NCI-H2196 (cell line): Measurements from ENCODE around the gene AKAP5.
"Not testable (repeated sequence)": the region's sequence is repeated elsewhere in the genome, so short reads cannot be mapped to it uniquely, and the experiment has no call there.

Experiments used
- DNase-seq: peaks from one replicate; lab custom pipeline; 2025; ENCODE audit not compliant: unreplicated experiment; lab: John Stamatoyannopoulos, UW

The AKAP5 gene

GRCh38 chr14:64502456-64502855 is 37.2 kb downstream of the AKAP5 start:
- DNase-seq, result peak; percentile 29

DNA sequence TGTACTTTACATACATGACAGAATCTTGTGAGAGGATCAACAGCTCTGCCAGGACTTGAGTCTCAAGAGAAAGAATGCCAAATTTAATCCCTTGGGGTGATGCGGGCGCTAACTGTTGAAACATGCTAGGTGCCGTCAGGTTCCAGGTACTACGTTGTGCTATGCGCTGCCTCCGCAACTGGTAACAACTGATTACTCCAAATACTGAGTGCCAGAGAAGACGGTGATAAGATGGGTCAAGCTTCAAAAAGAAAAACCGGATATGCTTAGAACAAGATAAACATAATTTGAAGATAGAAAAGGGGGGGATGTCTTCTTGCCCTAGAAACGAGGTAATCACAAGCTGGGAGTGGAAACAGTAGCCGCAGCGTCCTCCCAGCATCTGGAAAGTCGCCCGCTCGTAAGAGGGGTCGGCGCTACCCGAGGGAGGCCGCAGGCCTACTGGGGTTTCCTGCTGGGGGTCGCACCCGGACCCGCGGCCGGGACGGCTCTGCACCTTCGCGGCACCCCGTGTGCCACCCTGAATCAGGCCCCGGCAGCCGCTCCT is 37.7 kb downstream of the AKAP5 start:
- peak; percentile 39 for DNase-seq

DNA sequence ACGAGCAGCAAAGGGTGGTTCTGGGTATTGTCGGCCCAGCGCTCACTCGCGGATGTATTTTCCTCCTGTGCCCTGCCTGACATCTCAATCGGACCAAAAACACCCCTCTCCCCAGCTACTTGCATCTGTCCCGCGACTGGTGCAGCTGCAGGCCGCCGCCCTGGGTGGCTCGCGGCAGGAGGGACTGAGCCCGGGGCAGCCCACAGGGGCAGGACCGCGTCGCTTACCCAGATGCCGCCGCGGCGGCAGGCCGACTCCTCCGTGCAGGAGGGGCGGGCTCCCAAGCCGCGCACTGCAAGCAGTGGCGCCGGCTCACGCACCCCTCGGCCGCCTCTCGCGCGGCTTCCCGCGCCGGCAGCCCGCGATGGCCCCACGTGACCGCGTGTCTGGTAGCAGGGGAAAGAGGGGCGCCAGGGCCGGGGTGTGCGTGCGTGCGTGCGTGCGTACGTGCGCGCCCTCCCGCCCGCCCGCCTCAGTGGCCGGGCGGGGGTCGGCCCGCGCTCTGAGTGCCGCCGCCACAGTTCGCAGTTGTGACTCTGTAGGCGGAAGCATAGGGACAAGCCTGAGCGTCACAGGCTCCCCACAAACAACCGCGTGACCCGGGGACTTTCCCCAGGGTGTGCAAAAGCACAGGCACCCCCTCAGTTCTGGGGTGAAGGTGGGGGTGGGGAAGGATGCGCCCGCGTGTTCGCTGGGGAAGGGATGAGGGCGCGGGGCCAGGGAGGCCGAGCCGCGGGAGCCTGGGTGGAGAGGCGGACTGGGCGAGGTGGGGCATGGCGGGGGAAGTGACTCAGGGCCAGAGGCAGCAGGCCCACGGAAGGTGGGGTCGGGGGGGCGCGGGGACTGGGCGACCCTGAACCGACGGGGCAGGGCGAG is 38.4 kb downstream of the AKAP5 start, which contains the start of gene ZBTB25:
TSS of gene ZBTB25 (minus strand) at position 405 of the 876 bp plus-strand sequence. CDS start 13,305 bp downstream, outside the sequence.
- peak; percentile 95 for DNase-seq

DNA sequence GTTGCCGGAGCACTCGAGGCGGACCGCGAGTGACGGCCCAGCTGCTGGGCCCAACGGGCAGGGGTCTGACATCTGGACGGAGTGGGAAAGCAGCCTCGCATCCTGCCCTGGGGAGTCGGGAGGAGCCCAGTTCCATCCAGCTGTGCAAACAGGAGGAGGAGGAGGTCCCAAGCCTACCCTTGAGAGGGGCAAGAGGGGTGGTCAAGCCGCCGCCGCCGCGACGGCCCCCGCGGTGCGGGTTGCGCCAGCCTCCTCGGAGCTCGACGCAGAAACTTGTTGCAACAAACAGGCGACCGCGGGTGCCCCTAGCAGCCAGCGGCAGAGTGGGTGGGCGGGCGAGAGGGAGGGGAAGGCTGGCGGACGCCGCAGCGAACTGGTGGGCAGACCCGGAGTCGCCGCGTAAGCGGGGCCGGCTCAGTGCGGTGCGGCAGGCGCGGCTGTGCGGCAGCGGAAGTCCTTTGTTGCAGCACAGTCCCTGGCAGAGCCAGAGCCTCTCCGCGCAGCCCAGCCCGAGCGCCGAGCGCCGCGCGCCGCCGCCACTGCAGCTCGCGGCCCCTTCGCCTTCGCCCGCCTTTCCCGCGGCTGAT is 39.1 kb downstream of the AKAP5 start, which contains the start of gene ZBTB1:
TSS of gene ZBTB1 (plus strand) at position 461 of the 587 bp plus-strand sequence. CDS start 16,735 bp downstream, outside the sequence.
- peak; percentile 86 for DNase-seq

DNA sequence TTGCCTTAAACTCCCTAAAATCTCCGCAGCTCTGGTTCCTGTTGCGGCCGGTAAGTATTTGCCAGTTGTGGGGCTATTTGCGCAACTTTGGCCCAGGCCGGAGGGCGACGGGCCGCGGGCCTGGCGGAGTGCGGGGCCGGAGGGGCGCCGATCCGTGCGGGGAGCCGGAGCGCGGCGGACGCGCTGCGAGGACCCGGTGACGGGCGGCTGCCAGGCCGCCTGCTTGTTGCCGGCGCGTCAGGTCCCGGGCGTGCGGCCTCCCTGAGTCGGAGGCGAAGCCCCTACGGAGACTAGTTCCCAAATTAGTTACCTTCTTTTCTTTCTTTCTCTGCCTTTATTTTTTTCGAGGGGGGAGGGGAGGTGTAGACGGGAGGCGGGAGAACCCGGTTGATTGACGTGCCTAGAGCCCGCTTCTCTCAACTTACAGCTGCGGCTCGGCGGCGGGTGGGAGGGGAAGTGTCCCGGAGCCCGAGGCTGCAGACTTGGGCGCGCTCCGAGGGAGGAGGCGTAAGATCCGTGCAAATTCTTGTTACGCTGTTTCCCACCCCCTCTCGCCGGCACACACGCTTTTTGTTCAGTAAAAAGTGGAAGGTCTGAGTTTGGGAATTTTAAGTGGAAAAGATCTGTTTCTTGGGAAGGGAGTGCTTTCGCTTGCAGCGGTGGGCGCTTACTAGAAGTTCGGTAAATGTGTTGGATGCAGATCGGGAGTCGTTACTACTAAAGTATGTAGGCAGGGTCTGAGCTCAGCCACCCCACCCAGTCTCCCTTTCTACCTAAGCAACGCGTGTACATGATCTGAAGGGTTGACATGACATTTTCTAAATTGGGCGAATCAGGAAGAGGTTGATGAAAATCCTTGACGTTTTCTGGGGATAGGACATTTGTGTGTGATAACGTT is 39.8 kb downstream of the AKAP5 start:
- peak; percentile 84 for DNase-seq

- DNase-seq, result no peak
These were observed 41.4 kb downstream of the AKAP5 start for GRCh38 chr14:64506721-64507120.

DNA sequence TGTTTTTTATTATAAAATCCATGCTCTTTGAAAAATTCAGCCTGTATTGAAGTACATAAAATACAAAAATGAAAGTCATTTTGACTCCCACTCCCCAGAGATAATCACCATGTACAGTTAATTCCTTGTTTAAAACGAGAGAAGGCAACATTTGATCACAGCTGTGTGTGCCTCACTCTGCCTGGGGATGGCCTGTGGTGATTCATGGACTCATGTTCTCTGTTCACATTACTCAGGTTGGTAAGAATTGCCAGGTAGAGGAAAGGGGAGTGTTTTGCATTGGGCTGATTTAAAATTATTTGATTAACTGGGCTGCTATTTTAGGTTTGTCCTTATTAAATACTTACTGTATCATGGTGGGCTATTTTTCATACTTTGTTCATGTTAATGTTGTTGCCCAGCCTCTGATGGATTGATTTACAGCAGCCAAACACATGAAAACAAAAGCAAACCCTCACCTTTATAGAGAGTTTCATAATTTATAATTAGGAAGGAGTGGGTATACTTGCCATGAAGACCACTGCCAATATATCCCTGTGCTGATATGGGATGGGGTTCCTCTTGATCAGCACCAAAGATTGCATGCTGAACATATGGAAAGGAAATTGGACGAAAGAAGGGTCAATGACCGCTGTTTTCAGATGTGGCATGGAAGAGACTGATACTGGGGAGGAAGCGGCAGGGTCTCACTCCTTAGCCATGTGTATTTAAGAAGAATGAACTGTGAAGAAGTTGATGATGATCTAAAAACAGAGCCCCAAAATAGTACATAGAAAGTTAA is 42.3 kb downstream of the AKAP5 start:
- no peak for DNase-seq

GRCh38 chr14:64508215-64508776 is 43.0 kb downstream of the AKAP5 start:
- DNase-seq, result no peak

DNA sequence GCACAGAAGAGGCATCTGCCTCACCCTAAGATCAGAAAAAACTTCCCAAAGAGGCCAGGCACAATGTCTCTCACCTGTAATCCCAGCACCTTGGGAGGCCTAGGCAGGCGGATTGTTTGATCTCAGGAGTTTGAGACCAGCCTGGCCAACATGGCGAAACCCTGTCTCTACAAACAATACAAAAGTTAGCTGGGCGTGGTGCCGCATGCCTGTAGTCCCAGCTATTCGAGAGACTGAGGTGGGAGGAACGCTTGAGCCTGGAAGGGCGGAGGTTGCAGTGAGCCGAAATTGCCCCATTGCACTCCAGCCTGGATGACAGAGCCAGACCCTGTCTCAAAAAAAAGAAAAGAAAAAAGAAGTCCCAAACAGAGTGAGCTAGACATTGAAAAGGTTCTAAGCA is 43.7 kb downstream of the AKAP5 start:
- DNase-seq, result no peak

DNA sequence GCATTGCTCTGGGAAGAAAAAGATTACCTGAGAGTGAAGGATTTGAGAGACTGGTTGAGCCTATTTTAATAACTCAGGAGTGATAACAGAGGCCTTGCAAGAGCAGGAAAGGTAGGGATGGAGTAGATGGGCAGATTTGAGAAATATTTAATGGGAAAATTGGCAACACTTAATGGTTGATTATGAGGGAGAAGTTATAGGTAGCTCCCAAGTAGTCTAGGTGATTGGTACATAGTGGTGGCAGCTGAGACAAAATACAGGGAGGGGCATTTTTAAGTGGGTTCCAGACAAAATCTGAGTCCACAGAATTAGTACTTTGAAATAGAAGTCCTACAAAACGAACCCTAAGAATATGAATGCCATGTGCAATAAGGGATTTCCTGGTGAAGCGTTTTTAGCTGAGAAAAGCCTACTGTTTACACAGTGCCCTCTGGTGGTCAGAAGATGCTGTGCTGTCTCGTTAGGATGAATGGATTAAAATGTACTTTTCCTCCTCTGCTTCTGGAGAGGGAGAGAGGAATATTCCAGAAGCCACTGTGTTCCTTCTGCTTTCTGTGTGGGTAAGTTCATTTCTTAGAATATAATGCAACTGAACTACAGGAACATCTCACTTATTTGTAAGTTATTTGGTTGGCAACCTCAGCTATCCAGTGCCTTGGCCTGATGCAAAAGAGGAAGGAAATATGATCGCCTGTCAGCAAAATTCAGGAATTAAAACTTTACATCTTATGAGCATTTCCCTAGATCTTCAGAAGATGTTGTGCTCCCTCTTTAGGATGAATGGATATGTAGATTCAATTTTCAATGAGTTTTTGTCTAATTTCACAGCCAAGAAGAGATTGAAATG is 45.7 kb downstream of the AKAP5 start:
- DNase-seq, result peak; percentile 84

GRCh38 chr14:64513271-64513670 is 48.0 kb downstream of the AKAP5 start:
- DNase-seq, result no peak

GRCh38 chr14:64515053-64515452 is 49.8 kb downstream of the AKAP5 start:
- DNase-seq, result no peak

- no peak for DNase-seq
These were observed 51.7 kb downstream of the AKAP5 start for GRCh38 chr14:64516969-64517368.

DNA sequence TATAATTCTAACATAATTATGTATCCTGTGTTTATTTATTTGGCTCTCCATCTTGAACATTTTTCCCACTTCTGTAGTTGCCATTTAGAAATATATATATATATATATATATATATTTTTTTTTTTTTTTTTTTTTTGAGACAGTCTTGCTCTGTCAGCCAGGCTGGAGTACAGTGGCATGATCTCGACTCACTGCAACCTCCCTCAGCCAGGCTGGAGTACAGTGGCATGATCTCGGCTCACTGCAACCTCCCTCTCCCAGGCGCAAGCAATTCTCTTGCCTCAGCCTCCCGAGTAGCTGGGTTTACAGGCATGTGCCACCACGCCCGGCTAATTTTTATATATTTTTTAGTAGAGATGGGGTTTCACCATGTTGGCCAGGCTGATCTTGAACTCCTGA is 52.4 kb downstream of the AKAP5 start:
- DNase-seq, result not testable (repeated sequence)

DNA sequence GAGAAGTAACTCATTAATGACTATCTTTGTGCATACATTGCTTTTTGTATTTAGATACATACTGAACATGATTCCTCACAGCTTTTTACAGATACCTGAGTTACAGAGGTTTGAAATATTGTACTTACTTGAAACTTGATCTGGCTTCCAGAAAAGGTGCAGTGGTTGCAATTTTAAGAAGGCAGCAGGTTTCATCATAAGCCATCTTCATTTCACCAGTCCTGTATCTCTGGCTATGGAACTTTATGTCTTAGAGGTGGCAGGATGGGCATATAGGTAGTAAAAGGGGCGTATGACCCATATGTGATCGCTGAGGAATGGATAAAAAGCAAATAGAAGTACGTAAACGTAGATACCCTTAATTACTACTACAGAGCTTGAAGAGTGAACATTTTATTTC is 52.9 kb downstream of the AKAP5 start:
- no peak for DNase-seq

GRCh38 chr14:64520699-64521098 is 55.4 kb downstream of the AKAP5 start:
- DNase-seq, result no peak

- DNase-seq, result no peak
These were observed 57.5 kb downstream of the AKAP5 start for GRCh38 chr14:64522591-64523355.
